Activated naive CD4-positive, alpha-beta T cell treated with anti-CD3 and anti-CD28 coated beads, Interleukin-2, amount 50 U/mL, for 16 hours (primary cell): Measurements from ENCODE around the gene GNB1L.

Source experiments
- DNase-seq: peaks from one replicate; pipeline ENCODE4 v3.0.0-alpha.2; 2020

GNB1L gene

DNA sequence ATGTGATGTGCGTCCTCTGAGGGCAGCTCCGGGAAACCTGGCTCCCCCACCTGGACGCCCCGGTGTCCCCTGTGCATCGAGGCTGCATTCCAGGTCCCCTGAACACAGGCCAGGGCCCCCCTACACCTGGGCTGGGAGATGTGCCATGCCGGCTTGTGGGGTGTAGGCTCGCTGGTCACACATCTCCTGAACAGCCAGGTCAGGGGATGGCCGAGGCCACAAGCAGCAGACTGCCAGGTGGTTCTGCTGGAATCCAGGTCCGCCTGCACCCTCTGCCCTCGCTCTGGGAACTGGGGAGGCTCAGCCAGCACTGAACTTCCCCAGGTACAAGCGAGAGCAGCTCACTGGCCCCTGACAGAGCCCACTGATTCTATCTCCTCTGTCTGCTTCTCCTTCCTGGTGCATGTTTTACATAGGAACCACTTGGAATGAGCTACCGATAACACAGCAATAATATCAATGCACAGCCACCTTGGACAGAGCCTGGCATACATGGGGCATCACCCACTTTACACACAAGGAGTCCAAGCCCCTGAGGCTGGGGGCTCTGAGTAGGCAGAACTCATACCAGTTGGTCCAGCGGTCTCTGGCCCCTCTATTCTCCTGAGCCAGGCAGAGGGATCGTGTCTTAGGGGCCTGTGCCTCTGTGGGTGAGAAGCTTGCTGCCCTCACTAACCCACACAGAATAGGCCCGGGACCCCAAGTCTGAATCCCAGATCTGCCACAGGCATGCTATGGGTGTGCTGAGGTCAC lies 47.3 kb downstream of the GNB1L start:
- peak; percentile 8 for DNase-seq

DNA sequence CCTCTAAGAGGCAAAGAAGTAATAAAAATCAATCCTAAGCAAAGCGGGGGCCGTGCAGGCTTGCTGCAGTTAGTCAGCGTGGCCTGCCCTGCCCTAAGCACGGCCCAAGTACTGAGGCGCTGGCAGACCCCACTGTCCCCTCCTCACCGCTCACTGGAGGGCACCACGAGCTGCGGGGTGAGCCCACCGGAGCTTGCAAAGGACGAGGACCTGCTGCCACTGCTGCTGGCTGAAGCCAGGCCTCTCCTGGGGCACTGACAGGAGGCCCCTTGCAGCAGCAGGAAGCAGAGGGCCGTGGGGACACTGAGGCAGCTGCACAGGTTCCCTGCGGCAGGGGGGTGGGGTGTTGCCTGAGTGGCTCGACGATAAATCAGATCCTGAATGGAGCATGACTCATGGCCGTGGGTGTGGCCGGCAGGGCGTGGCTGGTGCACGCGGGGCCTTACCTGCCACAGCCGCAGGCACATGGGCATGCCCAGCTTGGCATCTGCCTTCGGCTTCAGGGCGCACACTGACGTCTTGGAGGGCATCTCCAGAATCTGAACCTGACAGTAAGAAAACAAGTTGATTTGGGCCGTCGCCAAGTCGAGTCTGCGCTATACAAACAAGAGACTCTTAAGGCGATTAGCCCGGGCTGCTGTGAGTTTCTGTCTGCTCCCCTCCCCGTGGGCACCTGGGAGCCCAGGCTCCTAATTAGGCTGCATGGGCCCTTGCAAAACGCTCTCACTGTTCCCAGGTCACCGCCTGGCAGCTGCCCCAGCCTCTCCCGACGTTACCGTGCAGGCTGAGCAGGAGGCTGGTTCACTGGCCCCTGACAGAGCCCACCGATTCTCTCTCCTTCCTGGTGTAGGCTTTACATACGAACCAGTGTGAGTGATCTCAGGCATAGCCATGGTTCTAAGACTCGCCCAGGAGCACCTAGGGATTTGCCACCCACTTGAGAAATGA lies 48.2 kb downstream of the GNB1L start:
- peak; percentile 9 for DNase-seq

DNA sequence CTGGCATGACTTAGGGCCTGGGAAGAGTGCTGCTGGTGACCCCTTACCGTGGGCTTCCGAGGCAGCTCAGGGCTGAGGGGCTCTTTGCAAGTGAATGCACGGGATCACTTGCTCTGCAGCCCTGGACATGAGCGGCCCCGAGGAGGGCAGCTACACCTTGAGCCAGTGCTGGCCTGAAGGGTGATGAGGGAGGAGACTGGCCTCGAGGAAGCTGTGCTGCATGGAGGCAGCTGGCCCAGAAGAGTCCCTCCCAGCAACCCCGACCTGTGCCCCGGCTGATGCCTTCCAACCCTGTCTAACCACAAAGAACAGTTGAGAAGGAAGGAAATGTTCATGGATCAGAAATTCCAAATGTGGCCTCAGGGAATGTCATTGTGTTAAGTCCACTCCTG lies 48.9 kb downstream of the GNB1L start:
- DNase-seq: peak; percentile 3

DNA sequence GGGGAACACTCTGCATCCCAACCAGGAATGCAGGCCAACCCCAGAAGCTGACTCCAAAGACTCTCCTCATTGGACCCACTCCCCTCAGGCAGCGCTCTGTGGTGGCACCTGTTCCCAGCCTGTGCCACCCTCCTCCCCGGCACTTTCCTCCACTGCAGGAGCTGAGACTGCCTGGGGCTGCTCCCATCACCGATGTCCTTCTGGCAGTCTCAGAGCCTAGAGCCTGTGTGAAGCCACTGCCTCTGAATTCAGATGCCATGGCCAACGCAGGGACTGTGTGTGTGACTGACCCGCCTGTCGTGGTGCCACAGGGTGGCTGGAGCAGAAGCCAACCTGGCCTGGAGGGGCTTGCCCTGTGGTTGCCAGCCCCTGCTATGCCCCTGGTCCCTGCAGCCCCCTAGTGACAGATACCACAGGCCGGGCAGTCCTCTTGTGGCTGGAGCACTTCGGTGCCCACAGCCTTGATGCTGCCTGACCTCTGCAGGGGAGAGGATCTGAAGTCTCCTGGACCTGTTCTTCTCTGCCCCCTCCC lies 50.9 kb downstream of the GNB1L start:
- DNase-seq: peak; percentile 4

DNA sequence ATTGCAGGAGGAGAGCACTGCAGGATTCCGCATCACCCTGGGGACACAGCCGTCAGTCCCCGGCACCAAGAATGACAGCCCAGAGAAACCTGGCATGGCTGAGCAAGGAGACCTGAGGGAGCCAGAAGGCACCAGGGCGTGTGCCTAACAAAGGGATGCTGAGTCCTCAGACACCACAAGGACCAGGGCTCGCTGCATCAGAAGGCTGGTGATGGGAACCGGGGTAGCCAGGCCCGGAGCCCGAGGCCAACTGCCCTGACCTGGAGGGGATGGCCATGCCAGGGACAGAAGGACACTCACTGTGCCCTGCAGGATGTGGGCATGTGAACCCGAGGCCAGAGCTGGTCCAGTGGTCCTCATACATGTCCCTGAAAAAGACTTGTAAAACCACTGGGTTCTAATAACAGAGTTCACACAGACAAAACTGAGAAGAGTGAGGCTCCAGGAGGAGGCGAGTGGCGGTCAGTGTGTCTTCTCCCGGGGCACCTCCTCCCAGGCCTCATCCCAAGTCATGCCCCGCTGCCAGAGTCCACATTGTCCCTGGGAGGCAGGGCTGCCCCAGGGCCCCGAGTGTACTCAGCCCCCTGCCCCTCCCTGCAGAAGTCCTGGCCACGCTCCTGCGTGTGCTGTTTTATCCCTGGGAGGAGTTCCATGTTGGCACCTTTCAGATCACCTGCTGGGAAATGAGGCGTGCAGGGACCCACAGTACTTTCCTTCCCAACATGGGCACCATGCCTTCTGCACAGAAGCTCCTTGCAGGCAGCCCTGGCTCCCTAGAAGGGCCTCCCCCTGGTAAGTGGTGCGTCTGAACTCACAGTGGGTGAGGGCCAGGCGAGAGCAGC lies 51.6 kb downstream of the GNB1L start:
- peak; percentile 6 for DNase-seq

GRCh38 chr22:19802001-19802893 lies 52.4 kb downstream of the GNB1L start:
- DNase-seq: peak; percentile 5

DNA sequence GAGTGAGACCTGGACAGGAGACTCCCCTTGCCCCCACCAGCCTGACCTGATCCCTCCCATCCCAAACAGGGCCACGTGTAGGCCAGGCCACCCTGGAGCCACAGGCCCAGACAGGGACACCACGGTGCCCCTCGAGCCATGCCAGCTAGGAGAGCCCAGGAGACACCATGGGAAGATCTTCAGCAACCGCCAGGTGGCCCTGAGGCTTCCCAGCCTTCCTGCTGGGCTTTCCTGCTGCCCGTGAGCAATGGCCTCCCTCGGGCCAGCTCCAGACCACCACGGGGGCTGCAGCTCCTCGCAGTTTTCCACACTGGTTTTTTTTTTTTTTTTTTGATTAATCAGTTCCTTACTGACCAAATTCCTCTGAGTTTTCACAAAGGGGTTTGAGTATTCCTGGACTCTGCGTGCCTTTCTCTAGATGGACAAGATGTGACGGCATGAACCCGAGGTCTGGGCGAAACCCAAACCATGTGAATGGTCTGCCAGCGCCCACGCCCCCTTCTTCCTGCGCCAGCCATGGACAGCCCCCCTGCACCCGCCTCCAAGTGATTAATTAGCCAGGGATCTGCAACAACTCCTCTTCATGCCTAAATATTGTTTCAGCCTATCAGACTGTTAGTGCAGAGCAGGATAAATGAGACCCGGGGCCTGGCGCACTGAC lies 53.2 kb downstream of the GNB1L start:
- DNase-seq: no peak

DNA sequence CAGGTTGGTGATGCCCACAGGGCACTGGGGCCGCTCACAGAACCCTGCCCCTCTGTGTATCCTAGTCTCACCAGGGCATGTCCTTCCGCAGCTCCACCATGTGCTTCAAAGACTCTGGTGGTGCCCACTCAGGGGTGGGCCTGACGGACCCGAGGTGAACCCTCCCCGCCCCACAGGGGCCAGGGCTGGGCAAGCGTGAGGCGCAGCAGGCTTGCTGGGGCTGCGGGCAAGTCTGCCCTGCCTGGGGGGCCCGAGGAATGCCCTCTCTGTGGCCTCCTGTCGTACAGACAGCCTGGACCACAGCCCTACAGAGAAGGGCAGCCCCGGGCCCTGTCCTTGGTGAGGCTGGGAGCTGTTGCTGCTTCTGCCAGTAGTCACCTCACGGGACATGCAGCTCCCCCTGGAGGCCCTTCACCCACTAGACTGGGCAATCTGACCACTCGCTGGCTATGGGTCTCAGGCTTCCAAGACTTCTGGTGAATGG lies 53.9 kb downstream of the GNB1L start:
- no peak for DNase-seq

DNA sequence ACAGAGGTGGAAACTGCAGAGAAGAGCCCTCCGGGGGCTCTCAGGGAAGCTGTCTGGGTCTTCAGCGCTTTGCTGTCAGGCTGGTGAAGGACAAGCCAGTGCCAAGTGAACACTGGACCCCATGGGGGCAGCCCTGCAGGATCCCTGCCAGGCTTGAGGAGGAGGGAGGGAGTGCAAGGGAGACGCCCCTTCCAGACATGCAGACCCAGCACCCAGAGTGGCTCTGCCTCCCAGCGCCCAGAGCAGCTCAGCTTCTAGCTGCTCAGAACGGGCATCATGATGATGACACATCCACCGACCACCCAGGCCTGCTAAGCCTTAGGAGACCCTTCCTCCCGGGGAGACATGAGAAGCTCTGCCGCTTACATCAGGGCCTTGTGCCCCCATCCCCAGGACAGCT lies 54.4 kb downstream of the GNB1L start:
- no peak for DNase-seq

DNA sequence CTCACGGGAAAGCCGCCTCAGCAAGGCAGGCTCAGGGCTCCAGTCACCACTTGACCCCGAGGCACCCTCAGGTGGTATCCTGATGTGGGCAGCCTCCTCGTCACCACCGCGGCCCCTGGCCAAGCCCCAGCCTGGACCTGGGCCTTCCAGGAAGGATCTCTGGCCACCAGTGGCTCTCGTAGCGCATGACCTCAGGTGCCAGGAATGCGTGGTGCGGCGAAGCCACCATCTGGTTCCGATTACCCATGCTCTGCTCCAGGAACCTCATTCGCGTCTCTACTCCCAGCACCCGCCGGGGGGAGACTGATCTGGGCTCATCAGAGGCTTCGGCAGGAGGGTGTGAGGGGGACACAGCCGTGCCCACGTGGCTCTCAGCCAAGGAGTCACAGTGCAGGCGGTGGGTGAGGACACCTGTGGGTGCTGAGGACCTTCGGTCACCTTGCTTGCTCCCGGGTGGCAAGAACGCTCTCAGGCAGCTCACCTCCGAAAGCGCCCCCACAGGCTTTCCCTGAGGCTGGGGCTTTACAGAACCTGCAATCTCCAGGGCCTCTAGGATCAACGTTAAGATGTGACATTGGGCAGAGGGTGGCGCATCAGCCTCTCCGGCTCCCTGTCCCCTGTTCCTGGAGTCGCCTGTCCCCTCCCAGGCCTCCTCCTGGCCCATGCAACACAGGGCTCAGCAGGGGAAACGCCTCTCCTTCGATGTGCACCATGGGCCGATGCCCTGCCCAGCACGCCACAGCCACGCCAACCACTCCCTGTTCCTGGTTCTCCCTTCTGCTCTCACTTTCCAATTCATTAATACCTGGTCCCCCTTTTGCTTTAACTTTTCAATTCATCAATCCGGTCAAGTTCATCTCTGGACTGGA lies 55.1 kb downstream of the GNB1L start:
- no peak for DNase-seq

- DNase-seq: no peak
These were observed 55.8 kb downstream of the GNB1L start for GRCh38 chr22:19798891-19799293.

DNA sequence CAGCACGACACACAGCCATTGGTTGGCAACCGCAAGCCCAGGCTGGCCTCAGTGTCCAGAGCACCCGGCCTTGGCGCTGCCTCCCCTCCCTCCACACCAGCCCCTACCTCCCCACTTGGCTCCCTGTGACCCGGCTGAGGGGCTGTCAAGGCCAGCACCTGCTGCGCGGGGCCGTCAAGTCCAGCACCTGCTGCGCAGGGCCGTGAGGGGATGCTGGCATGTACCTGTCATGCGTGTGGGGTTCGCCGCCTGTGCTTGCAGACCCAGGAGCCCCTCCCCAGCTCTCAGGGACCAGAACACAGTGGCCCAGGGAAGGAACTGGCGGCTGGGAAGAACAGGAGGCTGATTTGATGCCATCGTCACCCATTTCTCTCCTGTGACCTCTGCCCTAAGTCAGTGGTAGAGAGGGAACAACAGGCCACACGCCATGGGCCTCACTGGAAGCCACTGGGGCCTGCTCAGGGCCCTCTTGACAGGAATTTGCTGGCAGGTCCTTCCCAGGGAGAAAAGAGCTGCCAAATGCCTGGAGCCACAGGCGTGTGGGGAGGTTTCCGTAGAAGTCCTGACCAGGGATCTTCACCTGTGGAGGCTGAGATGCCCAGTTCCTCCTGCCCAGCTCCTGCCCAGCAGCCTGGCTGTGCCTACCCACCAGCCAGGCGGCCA lies 56.5 kb downstream of the GNB1L start:
- no peak for DNase-seq

- no peak for DNase-seq
These were observed 57.3 kb downstream of the GNB1L start for GRCh38 chr22:19797086-19798002.

DNA sequence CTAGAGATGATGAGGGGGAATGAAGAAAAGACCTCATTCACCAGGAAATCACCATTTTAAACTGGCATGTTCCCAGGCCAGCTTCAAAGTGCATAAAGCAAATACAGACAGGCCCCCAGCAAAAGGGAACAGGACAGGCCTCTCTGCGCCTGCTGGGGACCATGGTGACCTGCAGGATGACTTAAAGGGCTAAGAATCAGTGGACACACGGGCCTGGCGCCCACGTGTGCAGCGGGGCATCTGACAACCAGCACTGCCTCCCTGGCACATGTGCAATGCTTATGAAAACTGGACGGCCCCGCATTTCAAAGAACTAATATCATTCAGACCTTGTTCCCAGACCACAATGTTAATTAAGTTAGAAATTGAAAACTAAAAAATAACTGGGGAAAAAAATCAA lies 58.5 kb downstream of the GNB1L start:
- no peak for DNase-seq

GRCh38 chr22:19795617-19796008 lies 59.1 kb downstream of the GNB1L start:
- no peak for DNase-seq

- DNase-seq: no peak
These were observed 60.9 kb downstream of the GNB1L start for GRCh38 chr22:19793661-19794310.

GRCh38 chr22:19793161-19793560 lies 61.5 kb downstream of the GNB1L start:
- no peak for DNase-seq
